Fibroblast of skin of right quadriceps (primary cell): Measurements from ENCODE around the gene TGFBI.
A peak's percentile ranks its signal among the peaks of the same experiment; 100 is the strongest.

ENCODE experiments used
- DNase-seq: peaks from one replicate; pipeline ENCODE4 v3.0.0-alpha.2; 2013

The TGFBI gene

DNA sequence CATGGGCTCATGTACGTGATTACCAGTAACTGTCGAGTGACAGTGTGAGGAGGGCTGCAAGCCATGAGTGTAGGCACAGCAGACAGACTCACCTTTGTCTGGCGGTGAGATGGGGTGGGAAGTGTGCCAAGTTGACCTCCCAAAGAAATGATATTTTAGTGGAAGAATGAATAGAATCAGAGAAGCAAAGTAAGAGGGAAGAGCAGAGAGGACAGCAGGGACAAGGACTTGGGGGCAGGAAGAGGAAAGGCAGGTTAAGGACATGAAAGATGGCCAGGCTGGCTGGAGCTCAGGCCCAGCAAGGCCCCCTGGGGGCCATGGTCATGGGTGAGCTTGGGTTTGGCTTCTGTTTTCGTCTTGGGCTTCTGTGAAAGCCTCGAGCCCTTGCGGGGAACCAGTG is 20.2 kb downstream of the TGFBI start:
- DNase-seq: no peak

DNA sequence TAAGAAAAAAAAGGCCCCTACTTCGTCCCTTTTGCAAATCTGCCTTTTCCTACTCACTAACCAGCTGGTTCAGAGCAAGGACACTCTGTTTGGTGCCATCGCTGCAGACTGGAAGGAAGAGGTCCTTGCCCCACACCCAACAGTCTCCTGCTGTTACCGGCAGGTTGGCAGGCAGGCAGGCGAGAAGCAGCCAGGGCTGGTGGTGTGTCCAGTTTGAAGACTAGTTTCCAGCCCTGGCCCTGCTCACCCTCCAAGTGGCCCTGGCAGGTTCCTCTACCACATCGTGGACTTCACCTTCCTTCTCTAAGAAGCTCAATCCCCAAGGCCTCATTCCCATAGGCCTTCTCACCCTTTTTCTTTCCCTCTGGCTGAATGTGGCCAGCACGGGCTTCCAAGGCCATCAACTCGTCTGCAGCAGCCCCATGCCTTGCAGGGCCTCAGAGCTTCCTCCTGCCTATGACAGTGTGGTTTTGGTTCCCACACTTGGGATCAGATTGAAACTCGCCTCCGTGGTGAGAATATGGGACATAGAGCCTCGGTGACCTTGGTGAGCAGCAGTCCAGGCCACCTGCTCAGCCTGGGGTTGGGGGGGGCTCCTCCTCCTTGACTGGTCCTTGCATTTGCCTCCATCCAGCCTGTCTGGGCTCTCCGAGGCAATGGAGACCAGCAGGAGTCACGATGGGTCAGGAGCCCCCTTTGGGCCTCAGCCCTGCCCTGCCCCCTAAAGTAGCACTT is 22.9 kb downstream of the TGFBI start:
- no peak for DNase-seq

- DNase-seq: no peak
Observed at GRCh38 chr5:136052692-136053335, 24.0 kb downstream of the TGFBI start.

DNA sequence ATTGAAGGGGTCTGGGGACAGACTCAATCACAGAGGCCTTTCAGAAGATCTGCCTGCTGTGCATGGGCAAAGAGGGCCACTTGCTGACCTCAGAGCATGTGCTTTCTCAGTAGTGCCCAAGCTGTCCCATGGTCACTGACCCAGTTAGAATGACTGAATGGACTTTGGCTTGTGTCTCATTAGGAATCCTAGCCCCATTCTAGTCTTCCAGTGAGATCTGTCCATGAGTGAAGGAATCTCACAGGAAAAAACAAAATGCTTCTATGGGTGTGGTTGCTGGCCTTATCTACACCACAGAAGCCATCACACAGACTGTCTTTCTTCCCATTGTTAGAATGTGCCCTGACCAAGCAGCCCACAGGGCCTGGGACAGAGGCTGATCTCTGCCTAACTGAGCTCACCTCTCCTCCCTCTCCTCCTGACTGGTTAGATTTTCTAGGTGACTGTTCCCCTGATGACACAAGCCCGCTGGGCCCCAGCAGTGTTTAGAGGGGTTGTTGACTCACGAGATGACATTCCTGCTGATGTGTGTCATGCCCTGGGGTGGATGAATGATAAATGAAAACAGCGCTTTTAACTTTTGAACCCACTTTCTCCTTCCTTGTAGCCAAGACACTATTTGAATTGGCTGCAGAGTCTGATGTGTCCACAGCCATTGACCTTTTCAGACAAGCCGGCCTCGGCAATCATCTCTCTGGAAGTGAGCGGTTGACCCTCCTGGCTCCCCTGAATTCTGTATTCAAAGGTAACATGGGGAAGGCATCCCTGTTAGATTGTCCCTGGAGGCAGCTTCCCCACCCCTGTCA is 24.8 kb downstream of the TGFBI start:
- peak; percentile 97 for DNase-seq

DNA sequence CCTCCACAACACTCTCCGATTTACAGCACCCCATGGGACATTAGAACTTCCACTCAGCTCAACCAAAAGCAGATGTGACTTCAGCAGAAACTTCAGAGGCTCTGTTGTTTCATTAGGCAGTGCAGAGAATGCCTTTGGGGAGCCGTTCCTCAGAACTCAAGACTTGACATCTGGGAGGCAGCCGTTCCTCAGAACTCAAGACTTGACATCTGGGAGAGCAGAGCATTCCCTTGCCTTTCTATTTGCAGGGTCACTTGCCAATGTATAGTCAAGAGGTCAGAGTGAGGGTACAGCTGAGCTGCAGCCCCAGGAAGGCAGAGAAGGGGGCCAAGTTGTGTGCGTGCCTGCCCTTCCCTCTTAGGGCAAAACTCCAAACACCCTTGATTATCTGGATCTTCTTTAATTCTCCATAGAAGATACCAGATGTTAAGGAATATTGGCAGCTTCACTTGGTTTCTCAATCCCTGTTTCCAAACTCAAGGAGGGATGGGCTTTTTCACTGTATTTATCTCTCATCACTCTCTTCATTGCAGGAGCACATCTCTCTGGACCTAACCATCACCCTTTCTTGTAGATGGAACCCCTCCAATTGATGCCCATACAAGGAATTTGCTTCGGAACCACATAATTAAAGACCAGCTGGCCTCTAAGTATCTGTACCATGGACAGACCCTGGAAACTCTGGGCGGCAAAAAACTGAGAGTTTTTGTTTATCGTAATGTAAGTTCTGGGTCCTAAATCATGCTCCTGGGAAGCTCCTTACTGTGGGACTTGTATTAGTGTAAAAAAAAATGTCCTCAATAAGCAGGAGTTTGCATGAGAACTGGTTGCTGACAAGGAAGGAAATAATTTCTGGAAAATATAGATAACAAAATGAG is 25.6 kb downstream of the TGFBI start:
- peak; percentile 76 for DNase-seq

DNA sequence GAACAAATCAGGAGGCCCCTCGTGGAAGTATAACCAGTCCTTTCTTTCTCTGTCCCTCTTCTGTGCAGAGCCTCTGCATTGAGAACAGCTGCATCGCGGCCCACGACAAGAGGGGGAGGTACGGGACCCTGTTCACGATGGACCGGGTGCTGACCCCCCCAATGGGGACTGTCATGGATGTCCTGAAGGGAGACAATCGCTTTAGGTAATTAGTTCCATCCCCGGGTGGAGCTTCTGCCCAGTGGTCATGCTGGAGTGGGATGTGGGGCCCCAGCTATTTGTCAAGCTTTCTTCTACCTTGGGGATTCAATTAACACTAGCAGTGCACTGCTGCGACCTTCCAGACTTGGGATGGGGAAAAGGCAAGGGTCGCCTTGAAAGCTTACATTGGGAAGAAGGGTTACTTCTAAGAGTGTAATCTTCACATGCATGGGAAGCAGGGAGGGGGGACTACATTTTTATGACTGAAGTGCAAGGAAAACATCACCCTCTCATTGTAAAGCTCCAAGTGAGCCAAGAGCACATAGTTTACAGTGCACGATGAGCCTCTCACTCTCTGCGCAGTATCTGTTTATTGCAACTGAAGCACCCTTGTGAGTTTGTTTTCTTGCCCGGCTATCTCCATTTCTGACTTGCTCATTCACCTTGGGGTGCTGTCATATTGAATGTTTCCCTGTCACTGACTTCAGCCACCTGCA is 27.0 kb downstream of the TGFBI start:
- no peak for DNase-seq

- DNase-seq: no peak
Observed at GRCh38 chr5:136056336-136056735, 27.5 kb downstream of the TGFBI start.

GRCh38 chr5:136056771-136057335 is 28.1 kb downstream of the TGFBI start:
- no peak for DNase-seq

GRCh38 chr5:136057401-136058038 is 28.7 kb downstream of the TGFBI start:
- DNase-seq: peak; percentile 45

DNA sequence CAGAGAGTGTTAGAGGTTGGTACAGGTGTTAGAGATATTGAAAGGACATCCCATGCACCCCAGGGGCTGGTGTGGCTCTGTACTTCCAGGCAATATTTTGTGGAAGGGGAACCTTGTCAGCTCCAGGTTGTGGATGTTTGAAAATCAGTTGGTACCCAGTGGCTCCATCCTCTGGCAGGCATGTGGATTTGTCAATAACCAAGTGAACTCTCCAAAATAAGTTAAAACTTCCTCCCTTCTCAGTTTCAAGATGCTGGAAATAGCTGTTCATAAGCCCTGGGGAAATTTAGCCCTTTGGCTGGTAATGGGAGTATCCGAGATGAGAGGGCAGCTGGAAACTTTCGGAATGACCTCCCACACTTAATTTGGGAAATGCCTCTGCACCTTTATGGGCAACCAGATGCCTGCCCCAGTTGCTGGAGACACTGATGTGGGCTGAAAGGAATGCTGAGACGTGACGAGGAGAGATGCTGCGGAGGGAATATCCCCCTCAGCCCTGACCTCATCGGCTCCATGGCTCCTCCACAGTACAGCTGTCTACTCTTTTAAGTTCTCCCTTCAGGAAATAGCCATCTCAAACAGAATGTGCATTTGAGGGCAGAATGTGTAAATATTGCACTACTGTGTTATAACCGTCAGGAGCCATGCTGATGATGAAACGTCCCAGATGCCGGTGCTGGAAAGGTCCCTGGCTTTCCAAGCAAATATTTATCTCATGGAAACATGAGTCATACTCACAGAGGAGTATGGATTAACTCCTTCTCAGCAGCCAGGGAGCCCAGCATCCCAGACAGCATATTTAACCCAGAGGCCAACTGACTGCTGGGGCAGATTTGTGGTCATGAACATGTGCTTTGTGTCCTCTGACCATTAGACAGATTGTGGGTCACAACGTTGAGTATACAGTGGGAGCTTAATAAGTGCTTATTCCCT is 29.5 kb downstream of the TGFBI start:
- DNase-seq: peak; percentile 99

DNA sequence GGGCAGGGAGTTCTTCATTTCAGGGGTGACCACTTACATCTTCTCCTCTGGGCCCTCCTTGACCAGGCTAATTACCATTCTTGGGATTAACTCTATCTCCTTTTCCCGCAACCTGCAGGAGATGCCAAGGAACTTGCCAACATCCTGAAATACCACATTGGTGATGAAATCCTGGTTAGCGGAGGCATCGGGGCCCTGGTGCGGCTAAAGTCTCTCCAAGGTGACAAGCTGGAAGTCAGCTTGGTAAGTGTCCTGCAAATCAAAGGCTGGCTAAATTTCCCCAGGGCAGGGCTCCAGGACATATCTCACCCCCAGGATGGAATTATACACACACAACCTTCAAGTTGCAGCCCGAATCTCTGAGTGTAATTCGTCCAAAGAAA is 30.2 kb downstream of the TGFBI start:
- DNase-seq: no peak

DNA sequence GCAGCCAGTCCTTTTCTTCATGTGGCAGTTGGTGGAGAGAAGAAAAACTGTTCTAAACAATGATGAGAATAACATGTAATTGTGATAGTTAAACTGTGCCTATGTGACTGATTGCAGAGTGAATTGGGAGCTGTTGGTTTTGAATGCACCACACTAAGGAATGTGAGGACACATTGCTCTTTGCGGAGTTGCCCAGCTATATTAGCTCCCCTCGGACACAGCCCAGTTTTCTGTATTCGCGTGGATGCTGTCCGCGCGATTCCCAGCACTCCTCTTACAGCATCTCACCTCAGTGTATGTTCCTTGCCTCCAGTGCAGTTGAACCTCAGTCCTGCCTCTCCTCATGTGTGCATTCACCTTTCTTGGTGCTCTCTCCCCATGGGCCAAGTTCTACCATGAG is 32.2 kb downstream of the TGFBI start:
- no peak for DNase-seq

- no peak for DNase-seq
Observed at GRCh38 chr5:136061630-136062365, 33.0 kb downstream of the TGFBI start.

- DNase-seq: peak; percentile 36
Observed at GRCh38 chr5:136062366-136063274, 33.8 kb downstream of the TGFBI start.

DNA sequence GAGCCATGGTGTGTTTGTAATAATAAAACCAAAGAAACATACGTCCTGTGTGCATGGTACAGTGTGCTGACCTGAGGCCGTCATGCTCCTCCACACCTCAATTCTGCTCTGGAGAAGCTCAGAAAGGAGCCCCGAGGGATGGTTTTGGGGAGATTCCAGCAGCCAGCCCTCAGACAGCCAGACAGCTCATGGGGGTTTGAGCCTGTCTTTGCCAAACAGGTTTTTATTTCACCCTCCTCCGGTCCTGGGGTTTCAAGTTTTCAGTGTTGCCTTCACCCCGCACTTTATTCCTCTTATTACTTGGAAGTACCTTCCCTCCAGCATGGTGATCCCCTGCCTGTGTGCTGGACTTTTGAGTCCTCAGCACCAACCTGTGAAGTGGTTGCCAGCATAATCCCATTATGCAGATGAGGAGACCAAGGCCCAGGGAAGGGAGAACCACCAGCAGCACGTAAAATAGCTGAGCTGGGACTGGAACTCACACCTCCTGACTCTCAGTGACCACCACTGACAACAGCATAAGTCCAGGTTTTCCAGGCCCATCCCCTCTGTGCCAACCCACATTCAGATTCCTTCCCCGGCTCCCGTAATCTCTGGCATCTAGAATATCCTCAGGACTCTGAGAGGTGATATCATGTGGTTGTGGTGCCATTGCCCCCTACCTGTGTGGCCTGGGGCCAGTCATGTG is 35.1 kb downstream of the TGFBI start:
- DNase-seq: no peak

DNA sequence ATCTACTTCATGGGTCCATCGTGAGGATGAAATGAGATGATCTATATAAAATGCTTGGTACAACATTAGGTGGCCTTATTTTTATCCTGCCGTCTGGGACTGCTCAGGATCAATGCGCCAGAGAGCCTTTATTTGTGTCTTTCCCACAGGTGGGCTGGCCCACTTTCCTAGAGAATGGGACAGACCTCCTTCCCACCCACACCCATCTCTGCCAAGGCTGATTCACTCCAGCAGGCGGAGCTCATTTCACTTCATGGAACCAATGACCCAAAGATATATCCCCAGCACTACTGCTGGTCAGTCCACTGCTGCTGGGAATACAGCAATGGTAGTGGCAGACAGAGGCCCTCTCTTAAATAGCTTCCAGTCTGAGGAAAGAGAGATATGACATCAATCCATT is 35.7 kb downstream of the TGFBI start:
- peak; percentile 35 for DNase-seq

GRCh38 chr5:136065588-136065987 is 36.8 kb downstream of the TGFBI start:
- no peak for DNase-seq
